ENCODE results near the gene ALDH1A3.

ALDH1A3 gene

GRCh38 chr15:100863796-100864267, 15.8 kb upstream of the ALDH1A3 start:
- no peak for ATAC-seq (replicated peaks)
- Mint-ChIP-seq H3K9me3 (peaks cover 6 to 12% of the 10 kb centered on the region in 2 donors), H3K27me3 (peaks cover 16% of the 10 kb centered on the region in 2 donors), H3K4me1 (peaks cover 2 to 6% of the 10 kb centered on the region in 2 donors), H3K27ac (no peak overlapping the region), H3K4me3 (no peak overlapping the region), H3K36me3 (no peaks in the 10 kb centered on the region)
- DNase-seq, result no peak

- DNase-seq (no peak), ATAC-seq (replicated peaks) (no peak)
- Mint-ChIP-seq H3K4me3 (no peak overlapping the region), H3K9me3 (peaks cover 2 to 4% of the 10 kb centered on the region in 2 donors), H3K4me1 (peaks cover 0 to 2% of the 10 kb centered on the region in 2 donors), H3K36me3 (no peaks in the 10 kb centered on the region), H3K27me3 (peaks cover 16 to 24% of the 10 kb centered on the region in 2 donors), H3K27ac (no peak overlapping the region)
These were observed 13.0 kb upstream of the ALDH1A3 start for GRCh38 chr15:100866386-100867330.

- H3K27ac Mint-ChIP-seq, result no peak overlapping the region
- no peak overlapping the region for H3K4me3 Mint-ChIP-seq
- no peaks in the 10 kb centered on the region for H3K36me3 Mint-ChIP-seq
- H3K27me3 Mint-ChIP-seq, result peaks cover 16 to 24% of the 10 kb centered on the region in 2 donors
- H3K4me1 Mint-ChIP-seq, result no peaks in the 10 kb centered on the region
- DNase-seq, result no peak
- H3K9me3 Mint-ChIP-seq, result peaks cover 2 to 4% of the 10 kb centered on the region in 2 donors
- no peak for ATAC-seq (replicated peaks)
These were observed 12.2 kb upstream of the ALDH1A3 start for GRCh38 chr15:100867433-100867832.

- Mint-ChIP-seq H3K36me3 (no peaks in the 10 kb centered on the region), H3K4me1 (peaks cover 4 to 5% of the 10 kb centered on the region in 2 donors), H3K27me3 (peaks cover 7 to 18% of the 10 kb centered on the region in 2 donors), H3K9me3 (peaks cover 2 to 4% of the 10 kb centered on the region in 2 donors), H3K4me3 (no peak overlapping the region), H3K27ac (no peak overlapping the region)
- no peak for ATAC-seq (replicated peaks)
- no peak for DNase-seq
These were observed 10.3 kb upstream of the ALDH1A3 start for GRCh38 chr15:100869151-100869999.

GRCh38 chr15:100873029-100873677, 6.5 kb upstream of the ALDH1A3 start:
- peak; percentile 82 to 93 for ATAC-seq (replicated peaks)
- no peaks in the 10 kb centered on the region for H3K36me3 Mint-ChIP-seq

GRCh38 chr15:100875495-100875894, 4.1 kb upstream of the ALDH1A3 start:
- Mint-ChIP-seq H3K27ac (no peak overlapping the region), H3K4me1 (peaks cover 8 to 9% of the 10 kb centered on the region in 2 donors), H3K9me3 (no peaks in the 10 kb centered on the region), H3K27me3 (peaks cover 44 to 45% of the 10 kb centered on the region in 2 donors), H3K36me3 (no peaks in the 10 kb centered on the region), H3K4me3 (no peak overlapping the region)
- DNase-seq (no peak), ATAC-seq (replicated peaks) (no peak)

More at GRCh38 chr15:100873029-100873677, 6.5 kb upstream of the ALDH1A3 start:
- peak; percentile 33 for DNase-seq
- H3K27ac Mint-ChIP-seq, result no peak overlapping the region
- peaks cover 4 to 5% of the 10 kb centered on the region in 2 donors for H3K4me1 Mint-ChIP-seq
- H3K9me3 Mint-ChIP-seq, result peaks cover 2 to 4% of the 10 kb centered on the region in 2 donors
- peaks cover 33 to 43% of the 10 kb centered on the region in 2 donors for H3K27me3 Mint-ChIP-seq
- no peak overlapping the region for H3K4me3 Mint-ChIP-seq

GRCh38 chr15:100875976-100876375, 3.7 kb upstream of the ALDH1A3 start:
- H3K9me3 Mint-ChIP-seq, result no peaks in the 10 kb centered on the region
- ATAC-seq (replicated peaks), result no peak
- no peak overlapping the region for H3K4me3 Mint-ChIP-seq
- no peak for DNase-seq
- H3K4me1 Mint-ChIP-seq, result peaks cover 9 to 14% of the 10 kb centered on the region in 2 donors
- peaks cover 48 to 49% of the 10 kb centered on the region in 2 donors for H3K27me3 Mint-ChIP-seq
- H3K27ac Mint-ChIP-seq, result no peak overlapping the region
- no peaks in the 10 kb centered on the region for H3K36me3 Mint-ChIP-seq

- Mint-ChIP-seq H3K9me3 (no peaks in the 10 kb centered on the region), H3K27me3 (peaks cover 61 to 65% of the 10 kb centered on the region in 2 donors), H3K27ac (no peak overlapping the region), H3K36me3 (no peaks in the 10 kb centered on the region), H3K4me3 (no peak overlapping the region), H3K4me1 (peaks cover 9 to 14% of the 10 kb centered on the region in 2 donors)
- no peak for ATAC-seq (replicated peaks)
- no peak for DNase-seq
These were observed 2.1 kb upstream of the ALDH1A3 start for GRCh38 chr15:100877551-100877950.

GRCh38 chr15:100878130-100878529, 1.5 kb upstream of the ALDH1A3 start:
- peak overlapping the region; percentile 55 to 60 for H3K4me3 Mint-ChIP-seq
- peaks cover 5 to 9% of the 10 kb centered on the region in 2 donors for H3K4me1 Mint-ChIP-seq
- H3K27ac Mint-ChIP-seq, result no peak overlapping the region
- peaks cover 63 to 71% of the 10 kb centered on the region in 2 donors for H3K27me3 Mint-ChIP-seq
- DNase-seq, result no peak
- no peaks in the 10 kb centered on the region for H3K9me3 Mint-ChIP-seq
- no peak for ATAC-seq (replicated peaks)
- H3K36me3 Mint-ChIP-seq, result no peaks in the 10 kb centered on the region

- peak overlapping the region; percentile 55 to 60 for H3K4me3 Mint-ChIP-seq
- H3K9me3 Mint-ChIP-seq, result no peaks in the 10 kb centered on the region
- no peak overlapping the region for H3K27ac Mint-ChIP-seq
- no peaks in the 10 kb centered on the region for H3K36me3 Mint-ChIP-seq
- peaks cover 67 to 76% of the 10 kb centered on the region in 2 donors for H3K27me3 Mint-ChIP-seq
- DNase-seq (no peak), ATAC-seq (replicated peaks) (no peak)
- peaks cover 5 to 9% of the 10 kb centered on the region in 2 donors for H3K4me1 Mint-ChIP-seq
These were observed 983 bp upstream of the ALDH1A3 start for GRCh38 chr15:100878648-100879047.

- Mint-ChIP-seq H3K4me3 (peak overlapping the region in 1 of 2 donors; percentile 60), H3K27ac (no peak overlapping the region), H3K4me1 (peaks cover 5 to 9% of the 10 kb centered on the region in 2 donors), H3K27me3 (peaks cover 71 to 80% of the 10 kb centered on the region in 2 donors), H3K36me3 (no peaks in the 10 kb centered on the region), H3K9me3 (no peaks in the 10 kb centered on the region)
- ATAC-seq (replicated peaks) (peak in 1 of 2 donors; percentile 44), DNase-seq (no peak)
These were observed 569 bp upstream of the ALDH1A3 start for GRCh38 chr15:100879061-100879463.

GRCh38 chr15:100880139-100880896, 687 bp downstream of the ALDH1A3 start:
- ATAC-seq (replicated peaks) (no peak), DNase-seq (no peak)
- peaks cover 76 to 88% of the 10 kb centered on the region in 2 donors for H3K27me3 Mint-ChIP-seq
- H3K27ac Mint-ChIP-seq, result peak overlapping the region; percentile 28
- H3K4me1 Mint-ChIP-seq, result peaks cover 5 to 9% of the 10 kb centered on the region in 2 donors
- H3K36me3 Mint-ChIP-seq, result no peaks in the 10 kb centered on the region
- H3K4me3 Mint-ChIP-seq, result peak overlapping the region; percentile 44 to 66
- H3K9me3 Mint-ChIP-seq, result no peaks in the 10 kb centered on the region

GRCh38 chr15:100880897-100881242, 1.2 kb downstream of the ALDH1A3 start:
- H3K36me3 Mint-ChIP-seq, result no peaks in the 10 kb centered on the region
- DNase-seq (no peak), ATAC-seq (replicated peaks) (no peak)
- H3K9me3 Mint-ChIP-seq, result no peaks in the 10 kb centered on the region
- H3K27me3 Mint-ChIP-seq, result peaks cover 74 to 87% of the 10 kb centered on the region in 2 donors
- peaks cover 5 to 9% of the 10 kb centered on the region in 2 donors for H3K4me1 Mint-ChIP-seq
- H3K27ac Mint-ChIP-seq, result peak overlapping the region; percentile 53
- peak overlapping the region in 1 of 2 donors; percentile 44 for H3K4me3 Mint-ChIP-seq
